ENCODE measurements around the gene ZPBP. TPM values are rescaled to one million over a fixed set of nuclear protein-coding genes. Genes with fewer than 3 reads are reported as not detected.
A peak's percentile ranks its signal among the peaks of the same experiment; 100 is the strongest.

ZPBP gene
- total and polyA plus RNA-seq, 3 experiments from 2014 or later: 0.22 TPM; not detected in 2

DNA sequence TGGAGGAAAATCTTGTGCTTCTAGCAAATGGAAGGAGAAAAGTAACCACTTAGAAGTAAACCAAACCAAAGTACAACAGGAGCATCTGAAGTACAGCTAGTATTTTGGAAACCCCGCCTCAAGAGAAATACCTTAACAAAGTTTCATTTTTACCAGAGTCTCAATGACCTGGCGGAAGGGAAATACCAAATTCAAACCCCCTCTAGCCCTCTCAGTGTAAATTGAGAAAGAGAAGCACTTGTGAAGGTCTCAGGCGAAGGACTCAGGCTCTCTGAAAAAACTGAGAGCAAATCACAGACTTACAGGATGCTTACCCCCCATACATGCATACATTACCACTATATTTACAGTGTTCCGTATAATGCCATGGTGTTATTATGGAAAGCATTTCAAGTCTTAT is 70.1 kb downstream of the ZPBP start:
- ChIA-PET CTCF (no interaction called here), POLR2A (no interaction called here)
- no peak for DNase-seq
- H3K27me3 ChIP-seq (ENCODE audit: insufficient read depth, low read length, poor library complexity, severe bottlenecking): no peaks in the 10 kb centered on the region
- peaks cover 0 to 5% (median 0%) of the 10 kb centered on the region in 5 donors for H3K9me3 Mint-ChIP-seq
- no peaks in the 10 kb centered on the region for H3K4me1 ChIP-seq (ENCODE audit: insufficient read depth, low read length)
- no peaks in the 10 kb centered on the region for H3K9me3 ChIP-seq (ENCODE audit: low read length)
- peaks cover 9 to 50% of the 10 kb centered on the region in 2 donors for H3K27me3 Mint-ChIP-seq
- no peaks in the 10 kb centered on the region for H3K4me1 Mint-ChIP-seq
- H3K27ac Mint-ChIP-seq: no peak overlapping the region
- H3K4me3 ChIP-seq (ENCODE audit: low read length): no peak overlapping the region
- no peaks in the 10 kb centered on the region for H3K36me3 Mint-ChIP-seq
- H3K27ac ChIP-seq (ENCODE audit: low read depth, low read length): no peak overlapping the region
- H3K36me3 ChIP-seq (ENCODE audit: insufficient read depth, low read length): no peaks in the 10 kb centered on the region
- H3K4me3 Mint-ChIP-seq: no peak overlapping the region

DNA sequence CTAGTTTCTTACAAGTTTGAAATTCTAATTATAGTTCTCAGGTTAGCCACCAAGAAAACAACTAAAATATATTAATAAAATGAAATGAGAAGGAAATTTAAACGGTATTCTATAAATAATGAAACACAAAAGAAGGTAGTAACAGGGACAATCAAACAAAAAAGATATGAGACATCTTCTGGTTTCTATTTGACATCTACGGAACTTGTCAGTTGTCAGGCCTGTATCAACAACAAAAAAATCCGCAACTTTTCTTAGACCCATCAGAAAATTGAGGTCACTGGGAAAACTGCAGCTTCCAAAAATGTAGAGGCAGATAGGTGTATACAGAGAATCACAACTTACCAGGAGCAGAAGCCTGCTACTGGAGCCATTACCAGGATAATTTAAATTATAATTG is 70.6 kb downstream of the ZPBP start:
- no peaks in the 10 kb centered on the region for H3K36me3 Mint-ChIP-seq
- no peak overlapping the region for H3K27ac Mint-ChIP-seq
- ChIA-PET POLR2A (no interaction called here), CTCF (no interaction called here)
- peaks cover 9 to 50% of the 10 kb centered on the region in 2 donors for H3K27me3 Mint-ChIP-seq
- DNase-seq: no peak
- Histone ChIP-seq H3K9me3 (ENCODE audit: low read length) (no peaks in the 10 kb centered on the region), H3K4me1 (ENCODE audit: insufficient read depth, low read length) (no peaks in the 10 kb centered on the region), H3K27ac (ENCODE audit: low read depth, low read length) (no peak overlapping the region), H3K36me3 (ENCODE audit: insufficient read depth, low read length) (no peaks in the 10 kb centered on the region), H3K4me3 (ENCODE audit: low read length) (no peak overlapping the region), H3K27me3 (ENCODE audit: insufficient read depth, low read length, poor library complexity, severe bottlenecking) (no peaks in the 10 kb centered on the region)
- peaks cover 0 to 5% (median 0%) of the 10 kb centered on the region in 5 donors for H3K9me3 Mint-ChIP-seq
- no peaks in the 10 kb centered on the region for H3K4me1 Mint-ChIP-seq
- H3K4me3 Mint-ChIP-seq: no peak overlapping the region

DNA sequence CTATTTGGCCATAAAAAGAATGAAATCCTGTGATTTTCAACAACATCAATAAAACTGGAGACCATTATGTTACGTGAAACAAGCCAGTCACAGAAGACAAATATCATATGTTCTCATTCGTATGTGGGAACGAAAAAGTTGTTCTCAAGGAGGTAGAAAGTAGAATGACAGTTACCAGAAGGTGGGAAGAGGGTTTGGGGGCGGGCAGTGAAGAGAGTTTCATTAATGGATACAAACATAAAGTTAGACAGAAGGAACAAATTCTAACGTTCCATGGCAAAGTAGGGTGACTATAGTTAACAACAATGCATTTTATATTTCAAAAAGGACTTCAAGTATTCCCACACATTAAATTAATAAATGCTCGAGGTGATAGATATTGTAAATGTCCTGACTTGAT is 97.4 kb downstream of the ZPBP start:
- no peak for DNase-seq
- no peak overlapping the region for H3K27ac Mint-ChIP-seq
- Histone ChIP-seq H3K4me3 (ENCODE audit: low read length) (no peak overlapping the region), H3K36me3 (ENCODE audit: insufficient read depth, low read length) (no peaks in the 10 kb centered on the region), H3K27ac (ENCODE audit: low read depth, low read length) (no peak overlapping the region), H3K27me3 (ENCODE audit: insufficient read depth, low read length, poor library complexity, severe bottlenecking) (no peaks in the 10 kb centered on the region), H3K9me3 (ENCODE audit: low read length) (no peaks in the 10 kb centered on the region), H3K4me1 (ENCODE audit: insufficient read depth, low read length) (no peaks in the 10 kb centered on the region)
- H3K4me1 Mint-ChIP-seq: no peaks in the 10 kb centered on the region
- H3K9me3 Mint-ChIP-seq: peaks cover 0 to 3% (median 0%) of the 10 kb centered on the region in 5 donors
- peaks cover 2 to 3% of the 10 kb centered on the region in 2 donors for H3K27me3 Mint-ChIP-seq
- no peak overlapping the region for H3K4me3 Mint-ChIP-seq
- ChIA-PET CTCF (no interaction called here), POLR2A (no interaction called here)
- no peaks in the 10 kb centered on the region for H3K36me3 Mint-ChIP-seq

DNA sequence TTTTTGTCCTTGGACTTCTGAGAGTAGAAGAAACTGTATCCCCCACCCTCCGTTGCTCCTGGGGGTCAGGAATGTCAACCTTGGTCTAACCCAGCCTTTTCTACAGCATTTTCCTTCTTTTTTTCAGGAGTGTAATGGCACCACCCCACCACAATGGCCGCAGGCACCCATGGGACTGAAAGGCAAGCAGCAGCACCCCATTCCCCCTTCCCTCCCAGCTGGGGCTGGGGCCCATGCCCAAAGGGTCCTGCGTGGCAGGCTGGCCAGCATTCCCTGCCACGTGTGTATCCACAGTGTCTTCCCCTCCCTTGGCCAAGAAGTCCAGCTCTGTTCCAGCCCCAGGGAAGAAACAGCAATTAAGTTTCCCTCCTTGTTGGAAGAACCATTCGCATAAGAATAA is 106.9 kb downstream of the ZPBP start:
- no peak overlapping the region for H3K27ac Mint-ChIP-seq
- H3K36me3 ChIP-seq (ENCODE audit: insufficient read depth, low read length): no peaks in the 10 kb centered on the region
- no peaks in the 10 kb centered on the region for H3K4me1 ChIP-seq (ENCODE audit: insufficient read depth, low read length)
- no peak for DNase-seq
- H3K27me3 ChIP-seq (ENCODE audit: insufficient read depth, low read length, poor library complexity, severe bottlenecking): no peaks in the 10 kb centered on the region
- H3K27me3 Mint-ChIP-seq: peaks cover 11 to 13% of the 10 kb centered on the region in 2 donors
- H3K27ac ChIP-seq (ENCODE audit: low read depth, low read length): no peak overlapping the region
- H3K4me3 Mint-ChIP-seq: no peak overlapping the region
- H3K9me3 ChIP-seq (ENCODE audit: low read length): no peaks in the 10 kb centered on the region
- ChIA-PET CTCF (no interaction called here), POLR2A (no interaction called here)
- H3K4me3 ChIP-seq (ENCODE audit: low read length): no peak overlapping the region
- H3K4me1 Mint-ChIP-seq: no peaks in the 10 kb centered on the region
- H3K36me3 Mint-ChIP-seq: no peaks in the 10 kb centered on the region
- peaks cover 11 to 20% (median 17%) of the 10 kb centered on the region in 5 donors for H3K9me3 Mint-ChIP-seq

DNA sequence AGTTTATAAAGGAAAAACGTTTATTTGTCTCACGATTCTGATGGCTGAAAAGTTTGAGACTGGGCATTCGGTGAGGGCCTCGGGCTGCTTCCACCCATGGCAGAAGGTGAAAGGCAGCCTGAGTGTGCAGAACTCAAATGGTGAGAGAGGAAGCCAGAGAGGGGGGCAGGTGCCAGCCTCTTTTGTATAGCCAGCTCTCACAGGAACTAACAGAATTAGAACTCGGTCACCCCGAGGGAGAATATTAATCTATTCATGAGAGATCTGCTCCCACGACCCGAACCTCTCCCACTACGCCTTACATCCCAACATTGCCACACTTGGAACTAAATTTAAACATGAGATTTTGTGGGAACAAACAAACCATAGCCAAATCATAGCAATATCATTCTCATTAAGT is 112.6 kb downstream of the ZPBP start:
- H3K27me3 Mint-ChIP-seq: peaks cover 0 to 3% of the 10 kb centered on the region in 2 donors
- Histone ChIP-seq H3K4me3 (ENCODE audit: low read length) (no peak overlapping the region), H3K4me1 (ENCODE audit: insufficient read depth, low read length) (no peaks in the 10 kb centered on the region), H3K27ac (ENCODE audit: low read depth, low read length) (no peak overlapping the region), H3K27me3 (ENCODE audit: insufficient read depth, low read length, poor library complexity, severe bottlenecking) (no peaks in the 10 kb centered on the region), H3K9me3 (ENCODE audit: low read length) (no peaks in the 10 kb centered on the region), H3K36me3 (ENCODE audit: insufficient read depth, low read length) (no peaks in the 10 kb centered on the region)
- H3K4me1 Mint-ChIP-seq: no peaks in the 10 kb centered on the region
- peak in 1 of 5 donors; percentile 38 for DNase-seq
- no peaks in the 10 kb centered on the region for H3K36me3 Mint-ChIP-seq
- ChIA-PET POLR2A (no interaction called here), CTCF (no interaction called here)
- H3K27ac Mint-ChIP-seq: no peak overlapping the region
- H3K4me3 Mint-ChIP-seq: no peak overlapping the region
- H3K9me3 Mint-ChIP-seq: no peaks in the 10 kb centered on the region

DNA sequence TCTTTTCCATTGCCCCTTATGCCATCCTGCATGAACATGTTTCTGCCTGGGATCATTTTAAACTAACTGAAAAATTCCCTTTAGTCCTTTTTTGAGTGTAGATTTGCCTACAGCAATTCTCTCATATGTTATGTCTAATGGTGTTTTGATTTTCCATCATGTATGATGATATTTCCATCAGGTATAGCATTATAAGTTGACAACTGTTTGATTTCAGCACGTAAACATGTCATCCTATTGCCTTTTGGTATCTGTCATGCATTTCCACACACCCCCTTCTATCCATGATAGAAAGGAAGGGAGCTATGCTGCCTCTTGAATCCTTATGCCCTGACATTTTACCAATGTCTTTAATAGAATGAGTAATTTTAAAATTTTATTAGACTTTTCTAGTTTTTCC is 116.8 kb downstream of the ZPBP start:
- POLR2A ChIA-PET: no interaction called here
- CTCF ChIA-PET: no interaction called here
- Mint-ChIP-seq H3K27me3 (no peaks in the 10 kb centered on the region), H3K4me3 (no peak overlapping the region), H3K27ac (no peak overlapping the region), H3K4me1 (no peaks in the 10 kb centered on the region), H3K9me3 (no peaks in the 10 kb centered on the region), H3K36me3 (no peaks in the 10 kb centered on the region)
- Histone ChIP-seq H3K27ac (ENCODE audit: low read depth, low read length) (no peak overlapping the region), H3K9me3 (ENCODE audit: low read length) (no peaks in the 10 kb centered on the region), H3K27me3 (ENCODE audit: insufficient read depth, low read length, poor library complexity, severe bottlenecking) (no peaks in the 10 kb centered on the region), H3K4me3 (ENCODE audit: low read length) (no peak overlapping the region), H3K36me3 (ENCODE audit: insufficient read depth, low read length) (no peaks in the 10 kb centered on the region), H3K4me1 (ENCODE audit: insufficient read depth, low read length) (no peaks in the 10 kb centered on the region)
- DNase-seq: no peak

DNA sequence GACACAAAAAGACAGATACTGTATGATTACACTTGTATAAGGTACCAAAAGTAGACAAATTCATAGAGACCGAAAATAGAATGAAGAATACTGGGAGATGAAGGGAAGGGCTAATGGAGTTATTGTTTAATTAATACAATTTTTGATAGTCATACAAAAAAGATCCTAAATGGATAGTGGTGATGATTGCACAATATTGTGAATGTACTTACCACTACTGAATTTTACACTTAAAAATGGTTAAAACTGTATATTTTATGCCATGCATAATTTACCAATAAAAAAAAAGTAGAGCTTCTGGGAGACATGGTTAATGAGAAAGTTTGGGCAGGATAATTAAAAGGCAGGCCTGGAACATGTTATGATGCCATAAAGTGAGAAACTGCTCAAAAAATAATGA is 119.0 kb downstream of the ZPBP start:
- Mint-ChIP-seq H3K27me3 (no peaks in the 10 kb centered on the region), H3K4me3 (no peak overlapping the region), H3K4me1 (no peaks in the 10 kb centered on the region), H3K9me3 (no peaks in the 10 kb centered on the region), H3K27ac (no peak overlapping the region), H3K36me3 (no peaks in the 10 kb centered on the region)
- ChIA-PET POLR2A (no interaction called here), CTCF (no interaction called here)
- Histone ChIP-seq H3K4me1 (ENCODE audit: insufficient read depth, low read length) (no peaks in the 10 kb centered on the region), H3K36me3 (ENCODE audit: insufficient read depth, low read length) (no peaks in the 10 kb centered on the region), H3K4me3 (ENCODE audit: low read length) (no peak overlapping the region), H3K9me3 (ENCODE audit: low read length) (no peaks in the 10 kb centered on the region), H3K27ac (ENCODE audit: low read depth, low read length) (no peak overlapping the region), H3K27me3 (ENCODE audit: insufficient read depth, low read length, poor library complexity, severe bottlenecking) (no peaks in the 10 kb centered on the region)
- no peak for DNase-seq

DNA sequence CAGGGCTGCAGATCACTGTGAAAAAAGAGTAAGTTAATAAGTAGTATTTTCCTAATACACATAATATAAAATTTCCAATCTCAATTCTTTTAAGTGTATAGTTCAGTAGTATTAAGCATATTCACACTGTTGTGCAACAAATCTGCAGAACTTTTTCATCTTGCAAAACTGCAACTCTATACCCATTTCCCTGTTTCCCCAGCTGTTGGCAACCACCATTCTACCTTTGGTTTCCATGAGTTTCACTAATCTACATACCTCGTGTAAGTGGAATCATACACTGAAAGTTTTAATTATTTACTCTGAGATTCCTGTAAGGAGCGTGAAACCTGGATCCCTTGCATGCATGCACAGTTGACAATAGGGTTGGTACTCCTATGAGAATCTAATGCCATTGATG is 155.4 kb downstream of the ZPBP start:
- no peak overlapping the region for H3K27ac Mint-ChIP-seq
- H3K36me3 Mint-ChIP-seq: no peaks in the 10 kb centered on the region
- no peak overlapping the region for H3K4me3 Mint-ChIP-seq
- no peaks in the 10 kb centered on the region for H3K36me3 ChIP-seq (ENCODE audit: insufficient read depth, low read length)
- ChIA-PET POLR2A (no interaction called here), CTCF (no interaction called here)
- peaks cover 2 to 7% (median 5%) of the 10 kb centered on the region in 5 donors for H3K9me3 Mint-ChIP-seq
- no peak for DNase-seq
- H3K4me1 Mint-ChIP-seq: no peaks in the 10 kb centered on the region
- H3K27me3 Mint-ChIP-seq: no peaks in the 10 kb centered on the region
- H3K27me3 ChIP-seq (ENCODE audit: insufficient read depth, low read length, poor library complexity, severe bottlenecking): no peaks in the 10 kb centered on the region
- no peak overlapping the region for H3K4me3 ChIP-seq (ENCODE audit: low read length)
- no peaks in the 10 kb centered on the region for H3K4me1 ChIP-seq (ENCODE audit: insufficient read depth, low read length)
- no peaks in the 10 kb centered on the region for H3K9me3 ChIP-seq (ENCODE audit: low read length)
- H3K27ac ChIP-seq (ENCODE audit: low read depth, low read length): no peak overlapping the region

DNA sequence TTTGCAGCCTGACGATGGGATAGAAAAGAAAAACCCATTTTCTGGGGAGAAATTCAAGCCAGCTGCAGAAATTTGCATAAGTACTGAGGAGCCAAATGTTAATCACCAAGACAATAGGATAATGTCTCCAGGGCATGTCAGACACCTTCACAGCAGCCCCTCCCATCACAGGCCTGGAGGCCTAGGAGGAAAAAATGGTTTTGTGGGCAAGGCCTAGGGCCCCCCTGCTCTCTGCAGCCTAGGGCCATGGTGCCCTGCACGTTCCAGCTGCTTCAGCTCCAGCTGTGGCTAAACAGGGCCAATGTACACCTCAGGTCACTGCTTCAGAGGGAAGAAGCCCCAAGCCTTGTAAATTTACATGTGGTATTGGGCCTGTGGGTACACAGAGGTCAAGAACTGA is 161.4 kb downstream of the ZPBP start:
- Mint-ChIP-seq H3K4me3 (no peak overlapping the region), H3K27ac (no peak overlapping the region), H3K36me3 (no peaks in the 10 kb centered on the region), H3K4me1 (no peaks in the 10 kb centered on the region), H3K27me3 (no peaks in the 10 kb centered on the region), H3K9me3 (peaks cover 13 to 17% (median 16%) of the 10 kb centered on the region in 5 donors)
- Histone ChIP-seq H3K4me1 (ENCODE audit: insufficient read depth, low read length) (no peaks in the 10 kb centered on the region), H3K27ac (ENCODE audit: low read depth, low read length) (no peak overlapping the region), H3K4me3 (ENCODE audit: low read length) (no peak overlapping the region), H3K27me3 (ENCODE audit: insufficient read depth, low read length, poor library complexity, severe bottlenecking) (no peaks in the 10 kb centered on the region), H3K36me3 (ENCODE audit: insufficient read depth, low read length) (no peaks in the 10 kb centered on the region), H3K9me3 (ENCODE audit: low read length) (no peaks in the 10 kb centered on the region)
- ChIA-PET POLR2A (no interaction called here), CTCF (no interaction called here)
- no peak for DNase-seq
